Adrenal gland (tissue), 5 donors: ENCODE data around the gene CDCA4.

Experiments
- CTCF ChIP-seq, 6 experiments: fragments of 450-650 bp in 4 of 6; fragments of 200-600 bp in 2 of 6; sonication (generic) in 1 of 6; IDR thresholded peaks; 1 replicate in 5 of 6; 2 replicates in 1 of 6; pipeline versions ENCODE4 v1.5.1 to v1.8.0; 2016 to 2021; ENCODE audit warnings: antibody characterized with exemption in 6 of 6, mild to moderate bottlenecking in 2 of 6, moderate library complexity in 1 of 6
- POLR2A ChIP-seq, 2 donors: fragments of 450-650 bp; IDR thresholded peaks; one replicate each; pipeline ENCODE4 v1.6.1; 2017; ENCODE audit warnings: antibody characterized with exemption in 2 of 2, mild to moderate bottlenecking in 2 of 2, moderate library complexity in 1 of 2
- donor health status: DM: no; HTN: no; CAD: no.

GRCh38 chr14:105026802-105027563 is 6.1 kb upstream of the CDCA4 start:
- no peak for TF ChIP-seq CTCF (IDR thresholded peaks at IDR 0.05)
- no peak for TF ChIP-seq POLR2A (IDR thresholded peaks at IDR 0.05)
